ENCODE results near the gene CUX1. TPM values are rescaled to one million over a fixed set of nuclear protein-coding genes. Genes with fewer than 3 reads are reported as not detected.

Gene CUX1
- total RNA-seq, 1 donor from 2014 or later = 118 TPM

- no peaks in the 10 kb centered on the region for H3K27me3 Mint-ChIP-seq (ENCODE audit: low read depth)
- H3K9me3 Mint-ChIP-seq (ENCODE audit: low read depth) = no peaks in the 10 kb centered on the region
- no peak for DNase-seq (ENCODE audit: low spot score)
- H3K4me3 Mint-ChIP-seq (ENCODE audit: unreplicated experiment) = no peak overlapping the region
- peaks cover 25% of the 10 kb centered on the region for H3K4me1 Mint-ChIP-seq (ENCODE audit: low read depth)
- no peak for TF ChIP-seq CTCF (IDR thresholded peaks at IDR 0.05)
- H3K27ac Mint-ChIP-seq (ENCODE audit: unreplicated experiment) = peak overlapping the region; percentile 59
- H3K36me3 Mint-ChIP-seq (ENCODE audit: low read depth) = no peaks in the 10 kb centered on the region
These were observed 186.8 kb downstream of the CUX1 start for GRCh38 chr7:102004229-102004628.

- H3K27ac Mint-ChIP-seq (ENCODE audit: unreplicated experiment) = no peak overlapping the region
- no peak for TF ChIP-seq CTCF (IDR thresholded peaks at IDR 0.05)
- H3K27me3 Mint-ChIP-seq (ENCODE audit: low read depth) = no peaks in the 10 kb centered on the region
- H3K36me3 Mint-ChIP-seq (ENCODE audit: low read depth) = no peaks in the 10 kb centered on the region
- no peak overlapping the region for H3K4me3 Mint-ChIP-seq (ENCODE audit: unreplicated experiment)
- no peak for DNase-seq (ENCODE audit: low spot score)
- peaks cover 31% of the 10 kb centered on the region for H3K4me1 Mint-ChIP-seq (ENCODE audit: low read depth)
- no peaks in the 10 kb centered on the region for H3K9me3 Mint-ChIP-seq (ENCODE audit: low read depth)
These were observed 187.4 kb downstream of the CUX1 start for GRCh38 chr7:102004848-102005247.

- Mint-ChIP-seq H3K27ac (ENCODE audit: unreplicated experiment) (no peak overlapping the region), H3K36me3 (ENCODE audit: low read depth) (no peaks in the 10 kb centered on the region), H3K4me1 (ENCODE audit: low read depth) (peaks cover 38% of the 10 kb centered on the region)
These were observed 188.6 kb downstream of the CUX1 start for GRCh38 chr7:102005933-102006480.

GRCh38 chr7:102006695-102007094, 189.3 kb downstream of the CUX1 start:
- H3K27me3 Mint-ChIP-seq (ENCODE audit: low read depth) = no peaks in the 10 kb centered on the region
- no peak for TF ChIP-seq CTCF (IDR thresholded peaks at IDR 0.05)
- H3K27ac Mint-ChIP-seq (ENCODE audit: unreplicated experiment) = no peak overlapping the region
- H3K9me3 Mint-ChIP-seq (ENCODE audit: low read depth) = no peaks in the 10 kb centered on the region
- H3K4me3 Mint-ChIP-seq (ENCODE audit: unreplicated experiment) = no peak overlapping the region
- no peaks in the 10 kb centered on the region for H3K36me3 Mint-ChIP-seq (ENCODE audit: low read depth)
- DNase-seq (ENCODE audit: low spot score) = no peak
- peaks cover 38% of the 10 kb centered on the region for H3K4me1 Mint-ChIP-seq (ENCODE audit: low read depth)

More at GRCh38 chr7:102005933-102006480, 188.6 kb downstream of the CUX1 start:
- no peak for DNase-seq (ENCODE audit: low spot score)
- H3K4me3 Mint-ChIP-seq (ENCODE audit: unreplicated experiment) = no peak overlapping the region
- no peaks in the 10 kb centered on the region for H3K9me3 Mint-ChIP-seq (ENCODE audit: low read depth)
- TF ChIP-seq CTCF (IDR thresholded peaks at IDR 0.05) = no peak
- no peaks in the 10 kb centered on the region for H3K27me3 Mint-ChIP-seq (ENCODE audit: low read depth)

- H3K36me3 Mint-ChIP-seq (ENCODE audit: low read depth) = no peaks in the 10 kb centered on the region
- H3K4me3 Mint-ChIP-seq (ENCODE audit: unreplicated experiment) = no peak overlapping the region
- H3K27me3 Mint-ChIP-seq (ENCODE audit: low read depth) = no peaks in the 10 kb centered on the region
- no peaks in the 10 kb centered on the region for H3K9me3 Mint-ChIP-seq (ENCODE audit: low read depth)
- no peak for TF ChIP-seq CTCF (IDR thresholded peaks at IDR 0.05)
- no peak for DNase-seq (ENCODE audit: low spot score)
- H3K4me1 Mint-ChIP-seq (ENCODE audit: low read depth) = peaks cover 49% of the 10 kb centered on the region
- H3K27ac Mint-ChIP-seq (ENCODE audit: unreplicated experiment) = peak overlapping the region; percentile 87
These were observed 191.3 kb downstream of the CUX1 start for GRCh38 chr7:102008535-102009262.
